Suprapubic skin (tissue), 4 donors: Measurements from ENCODE around the gene UGT2A1. TPM values are rescaled to one million over a fixed set of nuclear protein-coding genes. Genes with fewer than 3 reads are reported as not detected.
"Not testable (repeated sequence)": the region's sequence is repeated elsewhere in the genome, so short reads cannot be mapped to it uniquely, and the experiment has no call there.

ENCODE experiments used
- DNase-seq, 2 donors: peaks; one replicate each; pipeline ENCODE4 v3.0.0-alpha.2; 2019; ENCODE audit warnings: low spot score in 2 of 2
- H3K27ac ChIP-seq: fragments of 200-600 bp; sonication (generic); one replicate; pipeline ENCODE4 v1.5.1; 2019
- H3K27me3 ChIP-seq: fragments of 200-600 bp; sonication (generic); one replicate; pipeline ENCODE4 v1.5.1; 2019
- H3K36me3 ChIP-seq: fragments of 200-600 bp; sonication (generic); one replicate; pipeline ENCODE4 v1.5.1; 2019
- H3K4me1 ChIP-seq: fragments of 200-600 bp; sonication (generic); one replicate; pipeline ENCODE4 v1.5.1; 2019
- H3K4me3 ChIP-seq: fragments of 200-600 bp; sonication (generic); one replicate; pipeline ENCODE4 v1.5.1; 2019; ENCODE audit warnings: mild to moderate bottlenecking
- H3K9me3 ChIP-seq: fragments of 200-600 bp; sonication (generic); one replicate; pipeline ENCODE4 v1.5.1; 2019
- EP300 ChIP-seq: sonication (generic); formaldehyde crosslinking; IDR thresholded peaks from one replicate; pipeline ENCODE4 v1.6.1; 2017; ENCODE audit warnings: antibody characterized with exemption
- POLR2A ChIP-seq, 2 donors: fragments of 450-650 bp; IDR thresholded peaks; one replicate each; pipeline ENCODE4 v1.6.1; 2017; ENCODE audit warnings: antibody characterized with exemption in 2 of 2, mild to moderate bottlenecking in 2 of 2, moderate library complexity in 2 of 2
- POLR2AphosphoS5 ChIP-seq, 3 donors: sonication (generic); formaldehyde crosslinking; IDR thresholded peaks; one replicate each; pipeline ENCODE4 v1.6.1; 2017; ENCODE audit warnings: antibody characterized with exemption in 3 of 3
- WGBS: methylation state at CpG from one replicate; pipeline ENCODE4 v1.1.5; 2018; 5-methylcytosine and 5-hydroxymethylcytosine counted together
- total RNA-seq, 4 donors: library from RNA; depleted of rRNA; stranded (reverse); fragments of >200 nt; gene quantifications; one replicate each; pipeline ENCODE4 v1.1.0, GENCODE V29; 2016
- TF ChIP-seq, protein P1 (sequence below), 2 donors: fragments of 200-600 bp in 1 of 2; fragments of 450-650 bp in 1 of 2; sonication (generic) in 1 of 2; IDR thresholded peaks; one replicate each; pipeline ENCODE4 v1.5.1; 2016 to 2019; ENCODE audit warnings: antibody characterized with exemption in 2 of 2, mild to moderate bottlenecking in 1 of 2, moderate library complexity in 1 of 2

Gene UGT2A1
- total RNA-seq, 4 donors from 2014 or later: 1.6 to 2.4 (median 1.9) TPM; not detected in 1

DNA sequence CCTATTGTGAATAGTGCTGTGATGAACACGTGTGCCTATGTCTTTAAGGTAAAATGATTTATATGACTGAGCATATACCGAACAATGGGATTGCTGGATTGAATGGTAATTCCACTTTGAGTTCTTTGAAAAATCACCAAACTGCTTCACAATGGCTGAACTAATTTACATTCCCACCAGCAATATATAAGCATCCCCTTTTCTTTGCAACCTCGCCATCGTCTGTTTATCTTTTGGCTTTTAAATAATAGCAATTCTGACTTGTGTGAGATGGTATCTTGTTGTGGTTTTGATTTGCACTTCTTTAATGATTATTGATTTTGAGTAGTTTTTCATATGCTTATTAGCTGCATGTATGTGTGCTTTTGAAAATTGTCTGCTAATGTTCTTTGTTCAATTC lies 31.8 kb upstream of the UGT2A1 start:
- WGBS: 63% methylated on average over 4 of the region's 4 CpGs
- Histone ChIP-seq H3K27ac (no peak overlapping the region), H3K27me3 (no peaks in the 10 kb centered on the region), H3K9me3 (no peaks in the 10 kb centered on the region), H3K4me1 (peaks cover 2% of the 10 kb centered on the region), H3K4me3 (no peak overlapping the region), H3K36me3 (no peaks in the 10 kb centered on the region)
- DNase-seq: no peak
- TF ChIP-seq, protein P1, sequence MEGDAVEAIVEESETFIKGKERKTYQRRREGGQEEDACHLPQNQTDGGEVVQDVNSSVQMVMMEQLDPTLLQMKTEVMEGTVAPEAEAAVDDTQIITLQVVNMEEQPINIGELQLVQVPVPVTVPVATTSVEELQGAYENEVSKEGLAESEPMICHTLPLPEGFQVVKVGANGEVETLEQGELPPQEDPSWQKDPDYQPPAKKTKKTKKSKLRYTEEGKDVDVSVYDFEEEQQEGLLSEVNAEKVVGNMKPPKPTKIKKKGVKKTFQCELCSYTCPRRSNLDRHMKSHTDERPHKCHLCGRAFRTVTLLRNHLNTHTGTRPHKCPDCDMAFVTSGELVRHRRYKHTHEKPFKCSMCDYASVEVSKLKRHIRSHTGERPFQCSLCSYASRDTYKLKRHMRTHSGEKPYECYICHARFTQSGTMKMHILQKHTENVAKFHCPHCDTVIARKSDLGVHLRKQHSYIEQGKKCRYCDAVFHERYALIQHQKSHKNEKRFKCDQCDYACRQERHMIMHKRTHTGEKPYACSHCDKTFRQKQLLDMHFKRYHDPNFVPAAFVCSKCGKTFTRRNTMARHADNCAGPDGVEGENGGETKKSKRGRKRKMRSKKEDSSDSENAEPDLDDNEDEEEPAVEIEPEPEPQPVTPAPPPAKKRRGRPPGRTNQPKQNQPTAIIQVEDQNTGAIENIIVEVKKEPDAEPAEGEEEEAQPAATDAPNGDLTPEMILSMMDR (IDR thresholded peaks at IDR 0.05): no peak
- TF ChIP-seq EP300: no peak
- TF ChIP-seq POLR2AphosphoS5 (IDR thresholded peaks at IDR 0.05): no peak
- no peak for TF ChIP-seq POLR2A (IDR thresholded peaks at IDR 0.05)

DNA sequence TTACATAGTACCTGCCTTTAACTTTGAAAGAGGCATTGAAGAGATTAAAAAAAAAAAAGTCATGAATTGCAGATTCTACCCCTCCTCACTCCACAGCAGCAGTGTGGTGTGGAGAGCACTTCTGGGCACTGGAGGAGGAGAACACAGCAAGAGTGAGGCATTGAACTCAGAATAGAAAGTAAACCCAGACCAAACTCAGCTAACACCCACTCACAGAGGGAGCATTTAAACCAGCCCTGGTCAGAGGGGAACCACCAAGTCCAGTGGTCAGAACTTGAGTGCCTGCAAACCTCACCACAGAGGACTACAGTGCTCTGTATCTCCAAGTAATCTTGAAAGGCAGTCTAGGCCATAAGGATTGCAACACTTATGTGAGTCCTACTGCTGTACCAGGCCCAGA lies 15.6 kb upstream of the UGT2A1 start:
- H3K9me3 ChIP-seq: no peaks in the 10 kb centered on the region
- TF ChIP-seq POLR2A (IDR thresholded peaks at IDR 0.05) (no peak), EP300 (no peak), POLR2AphosphoS5 (IDR thresholded peaks at IDR 0.05) (no peak)
- no peaks in the 10 kb centered on the region for H3K27me3 ChIP-seq
- H3K27ac ChIP-seq: no peak overlapping the region
- no peaks in the 10 kb centered on the region for H3K36me3 ChIP-seq
- no peaks in the 10 kb centered on the region for H3K4me1 ChIP-seq
- DNase-seq: no peak
- H3K4me3 ChIP-seq: no peak overlapping the region

DNA sequence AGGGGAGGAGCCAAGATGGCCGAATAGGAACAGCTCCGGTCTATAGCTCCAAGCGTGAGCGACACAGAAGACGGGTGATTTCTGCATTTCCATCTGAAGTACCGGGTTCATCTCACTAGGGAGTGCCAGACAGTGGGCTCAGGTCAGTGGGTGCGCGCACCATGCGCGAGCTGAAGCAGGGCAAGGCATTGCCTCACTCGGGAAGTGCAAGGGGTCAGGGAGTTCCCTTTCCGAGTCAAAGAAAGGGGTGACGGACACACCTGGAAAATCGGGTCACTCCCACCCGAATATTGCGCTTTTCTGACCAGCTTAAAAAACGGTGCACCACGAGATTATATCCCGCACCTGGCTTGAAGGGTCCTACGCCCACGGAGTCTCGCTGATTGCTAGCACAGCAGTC lies 11.0 kb upstream of the UGT2A1 start:
- H3K27ac ChIP-seq, H3K4me3 ChIP-seq, H3K9me3 ChIP-seq, H3K4me1 ChIP-seq, H3K27me3 ChIP-seq, DNase-seq, H3K36me3 ChIP-seq: not testable (repeated sequence)
- 86% methylated on average over 22 of the region's 22 CpGs for WGBS

DNA sequence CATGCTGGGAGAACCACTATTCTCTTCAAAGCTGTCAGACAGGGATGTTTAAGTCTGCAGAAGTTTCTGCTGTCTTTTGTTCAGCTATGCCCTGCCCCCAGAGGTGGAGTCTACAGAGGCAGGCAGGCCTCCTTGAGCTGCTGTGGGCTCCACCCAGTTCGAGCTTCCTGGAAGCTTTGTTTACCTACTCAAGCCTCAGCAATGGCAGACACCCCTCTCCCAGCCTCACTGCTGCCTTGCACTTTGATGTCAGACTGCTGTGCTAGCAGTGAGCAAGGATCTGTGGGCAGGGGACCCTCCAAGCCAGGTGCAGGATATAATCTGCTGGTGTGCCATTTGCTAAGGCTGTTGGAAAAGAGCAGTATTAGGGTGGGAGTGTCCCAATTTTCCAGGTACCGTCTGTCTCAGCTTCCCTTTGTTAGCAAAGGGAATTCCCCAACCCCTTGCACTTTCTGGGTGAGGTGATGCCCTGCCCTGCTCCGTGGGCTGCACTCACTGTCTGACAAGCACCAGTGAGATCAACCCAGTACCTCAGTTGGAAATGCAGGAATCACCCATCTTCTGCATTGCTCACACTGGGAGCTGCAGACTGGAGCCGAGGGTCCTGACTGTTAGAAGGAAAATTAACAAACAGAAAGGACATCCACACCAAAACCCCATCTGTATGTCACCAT lies 8.2 kb upstream of the UGT2A1 start:
- DNase-seq, H3K27ac ChIP-seq, H3K36me3 ChIP-seq, H3K4me1 ChIP-seq, H3K27me3 ChIP-seq, H3K9me3 ChIP-seq, H3K4me3 ChIP-seq: not testable (repeated sequence)
- WGBS: 69% methylated on average over 4 of the region's 4 CpGs

DNA sequence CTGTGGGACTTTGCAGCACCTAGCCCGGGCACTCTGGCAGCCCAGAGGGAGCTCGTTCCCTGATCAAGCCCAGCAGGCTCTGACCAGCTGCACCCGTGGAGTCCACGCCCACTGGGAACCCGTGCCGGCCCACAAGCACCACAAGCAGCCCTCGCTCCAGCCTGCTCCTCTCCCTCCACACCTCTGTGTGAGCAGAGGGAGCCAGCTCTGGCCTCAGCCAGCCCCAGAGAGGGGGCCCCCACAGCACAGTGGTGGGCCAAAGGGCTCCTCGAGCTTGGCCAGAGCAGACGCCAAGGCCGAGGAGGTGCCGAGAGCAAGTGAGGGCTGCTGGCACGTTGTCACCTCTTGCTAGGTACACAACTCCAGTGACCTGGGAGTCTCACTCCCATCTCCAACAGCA lies 5.1 kb upstream of the UGT2A1 start:
- TF ChIP-seq, protein P1 (IDR thresholded peaks at IDR 0.05): no peak
- TF ChIP-seq EP300 (no peak), POLR2AphosphoS5 (IDR thresholded peaks at IDR 0.05) (no peak)
- H3K27ac ChIP-seq: no peak overlapping the region

DNA sequence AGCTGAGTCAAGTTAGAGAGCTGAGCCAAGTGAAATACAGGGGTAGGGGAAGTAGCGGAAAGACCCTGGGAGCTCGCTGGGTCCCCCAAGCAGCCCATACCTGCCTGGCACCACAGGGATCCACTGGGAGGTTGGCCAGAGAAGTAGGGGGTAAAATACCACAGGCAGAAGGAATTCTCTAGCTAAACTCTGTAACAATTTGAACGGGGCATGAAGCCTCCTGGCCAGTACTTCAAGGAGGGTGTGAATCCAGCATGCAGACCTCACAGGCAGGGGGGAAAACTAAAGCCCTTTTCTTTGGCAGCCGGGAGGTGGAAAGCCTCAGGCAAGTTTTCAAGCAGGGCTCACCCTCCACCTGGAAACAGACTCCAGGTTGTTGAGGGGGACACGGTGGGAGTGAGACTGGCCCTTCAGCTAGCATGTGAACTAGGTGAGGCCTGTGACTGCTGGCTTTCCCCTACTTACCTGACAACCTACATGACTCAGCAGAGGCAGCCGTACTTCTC lies 3.7 kb upstream of the UGT2A1 start:
- Histone ChIP-seq H3K4me1 (no peaks in the 10 kb centered on the region), H3K9me3 (no peaks in the 10 kb centered on the region), H3K27ac (no peak overlapping the region), H3K27me3 (no peaks in the 10 kb centered on the region), H3K36me3 (no peaks in the 10 kb centered on the region), H3K4me3 (no peak overlapping the region)
- 70% methylated on average over 6 of the region's 6 CpGs for WGBS
- TF ChIP-seq EP300 (no peak), POLR2AphosphoS5 (IDR thresholded peaks at IDR 0.05) (no peak), POLR2A (IDR thresholded peaks at IDR 0.05) (no peak)
- TF ChIP-seq, protein P1 (IDR thresholded peaks at IDR 0.05): no peak
- DNase-seq: no peak

More for the DNA sequence above, 5.1 kb upstream of the UGT2A1 start:
- DNase-seq: no peak
- 94% methylated on average over 3 of the region's 12 CpGs for WGBS
- Histone ChIP-seq H3K4me3 (no peak overlapping the region), H3K9me3 (no peaks in the 10 kb centered on the region), H3K4me1 (no peaks in the 10 kb centered on the region), H3K36me3 (no peaks in the 10 kb centered on the region), H3K27me3 (no peaks in the 10 kb centered on the region)

DNA sequence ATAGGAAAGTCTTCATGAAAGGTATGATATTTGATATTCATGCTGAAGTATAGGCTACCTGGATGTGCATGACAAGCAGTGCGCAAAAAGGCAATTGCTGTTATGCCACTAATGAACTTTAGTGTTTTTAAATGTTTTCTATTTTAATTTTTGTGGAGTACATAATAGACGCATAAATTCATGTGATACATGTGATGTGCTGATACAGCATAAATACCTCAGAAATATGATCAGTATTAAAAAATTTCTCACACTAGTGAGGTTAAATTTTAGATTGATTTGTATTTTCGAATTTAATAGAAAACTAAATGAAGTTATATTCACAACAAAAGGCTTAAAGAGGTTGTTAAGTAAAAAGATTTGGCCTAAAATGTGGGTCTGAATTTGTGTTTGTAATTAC lies 2.2 kb downstream of the UGT2A1 start:
- Histone ChIP-seq H3K27me3 (no peaks in the 10 kb centered on the region), H3K4me1 (no peaks in the 10 kb centered on the region), H3K36me3 (no peaks in the 10 kb centered on the region), H3K4me3 (no peak overlapping the region), H3K9me3 (no peaks in the 10 kb centered on the region), H3K27ac (no peak overlapping the region)
- no peak for DNase-seq
- no peak for TF ChIP-seq POLR2AphosphoS5 (IDR thresholded peaks at IDR 0.05)
- TF ChIP-seq POLR2A (IDR thresholded peaks at IDR 0.05): no peak
- TF ChIP-seq, protein P1 (IDR thresholded peaks at IDR 0.05): no peak
- TF ChIP-seq EP300: no peak
- WGBS: 68% methylated on average over 3 of the region's 3 CpGs
